Erythroblast (primary cell): ENCODE results near the gene FUOM.
"Not testable (repeated sequence)": the region's sequence is repeated elsewhere in the genome, so short reads cannot be mapped to it uniquely, and the experiment has no call there.

ENCODE experiments used
- DNase-seq, 2 experiments: peaks; one replicate each; lab custom pipeline; 2025; lab: John Stamatoyannopoulos, UW
- GATA1 ChIP-seq: IDR thresholded peaks from 2 replicates; pipeline ENCODE4 v1.6.1; 2011; ENCODE audit warnings: low read depth, mild to moderate bottlenecking, control low read depth, low read length, moderate library complexity
- POLR2A ChIP-seq: IDR thresholded peaks from 2 replicates; pipeline ENCODE4 v1.6.1; 2011; ENCODE audit warnings: mild to moderate bottlenecking, low read length

The FUOM gene

GRCh38 chr10:133379152-133379800 lies 21.5 kb upstream of the FUOM start, which contains the start of gene PAOX:
Gene PAOX, plus strand, starts transcription at chr10:133379262. Its CDS starts 55 bp downstream, at chr10:133379317.
- peak; percentile 53 to 57 for DNase-seq
- TF ChIP-seq GATA1: no peak
- TF ChIP-seq POLR2A: no peak

GRCh38 chr10:133378251-133379096 lies 20.7 kb upstream of the FUOM start:
- peak; percentile 61 to 66 for DNase-seq
- TF ChIP-seq POLR2A (no peak), GATA1 (no peak)

- no peak for TF ChIP-seq GATA1
Observed at GRCh38 chr10:133377818-133378250, 20.0 kb upstream of the FUOM start.

GRCh38 chr10:133377025-133377817 lies 19.4 kb upstream of the FUOM start:
- DNase-seq: no peak
- TF ChIP-seq GATA1 (no peak), POLR2A (no peak)

More at GRCh38 chr10:133377818-133378250, 20.0 kb upstream of the FUOM start:
- no peak for DNase-seq

- not testable (repeated sequence) for DNase-seq
Observed at GRCh38 chr10:133376183-133376582, 18.4 kb upstream of the FUOM start.

GRCh38 chr10:133375357-133376115 lies 17.7 kb upstream of the FUOM start:
- no peak for TF ChIP-seq GATA1
- no peak for DNase-seq

GRCh38 chr10:133373174-133374090 lies 15.6 kb upstream of the FUOM start, which contains the start of gene ECHS1:
Gene ECHS1, minus strand, starts transcription at chr10:133373354. Its CDS starts 21 bp downstream, at chr10:133373333.
- DNase-seq: peak; percentile 93 to 95
- no peak for TF ChIP-seq GATA1
- peak; percentile 42 for TF ChIP-seq POLR2A

- no peak for DNase-seq
- TF ChIP-seq GATA1 (no peak), POLR2A (no peak)
Observed at GRCh38 chr10:133372507-133372906, 14.7 kb upstream of the FUOM start.

GRCh38 chr10:133370030-133370786 lies 12.4 kb upstream of the FUOM start:
- TF ChIP-seq POLR2A (no peak), GATA1 (no peak)
- DNase-seq: no peak

- no peak for TF ChIP-seq GATA1
- no peak for DNase-seq
Observed at GRCh38 chr10:133368153-133368552, 10.3 kb upstream of the FUOM start.

- DNase-seq: not testable (repeated sequence)
Observed at GRCh38 chr10:133367461-133367860, 9.6 kb upstream of the FUOM start.

GRCh38 chr10:133366751-133367150 lies 8.9 kb upstream of the FUOM start:
- DNase-seq: no peak
- no peak for TF ChIP-seq POLR2A
- TF ChIP-seq GATA1: no peak
